Stimulated activated CD4-positive, alpha-beta T cell treated with anti-CD3 and anti-CD28 coated beads, TNF-alpha, amount 100 ng/mL, for 4 hours (primary cell): ENCODE results near the gene KNCN.

ENCODE experiments used
- DNase-seq, 3 experiments: peaks; one replicate each; pipeline ENCODE4 v3.0.0-alpha.2; 2020; ENCODE audit warnings: low read depth in 3 of 3

The KNCN gene

DNA sequence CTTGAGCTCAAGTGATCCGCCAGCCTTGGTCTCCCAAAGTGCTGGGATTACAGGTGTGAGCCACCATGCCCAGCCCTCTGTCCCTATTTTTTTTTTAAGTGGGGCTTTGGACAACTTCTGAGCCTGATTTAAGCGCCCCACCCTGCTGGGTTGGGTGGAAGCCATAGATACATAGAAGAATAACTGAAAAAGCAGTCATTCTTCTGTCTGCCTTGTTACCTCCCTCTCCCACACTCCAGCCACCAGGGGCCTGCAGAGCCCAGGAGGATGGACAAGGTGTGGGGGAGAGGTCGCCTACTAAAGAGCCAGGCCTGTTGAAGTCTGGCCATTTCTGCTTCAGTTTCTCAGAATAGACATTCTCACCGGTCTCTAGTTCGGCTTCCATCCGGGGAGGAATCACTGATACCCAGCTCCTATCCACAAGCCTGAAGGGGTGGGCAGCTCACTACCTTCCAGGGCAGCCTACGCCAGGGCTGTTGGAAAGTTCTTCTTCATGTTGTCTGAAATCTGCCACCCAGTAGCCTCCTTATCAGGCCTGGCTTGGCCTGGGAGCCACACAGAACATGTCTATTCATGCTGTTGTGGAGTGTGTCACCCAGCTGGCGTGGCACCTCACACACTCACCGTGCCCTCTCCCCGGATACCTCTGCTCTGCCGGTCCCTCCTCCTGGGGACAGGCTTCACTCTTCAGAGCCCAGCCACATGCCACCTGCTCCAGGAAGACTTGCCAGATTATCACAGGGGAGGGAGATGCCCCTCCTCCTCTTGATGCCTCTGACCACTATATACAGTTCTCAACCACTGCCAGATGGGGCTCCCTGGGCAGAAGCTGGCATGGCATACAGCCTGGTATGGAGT lies 27.7 kb downstream of the KNCN start:
- DNase-seq, result no peak

DNA sequence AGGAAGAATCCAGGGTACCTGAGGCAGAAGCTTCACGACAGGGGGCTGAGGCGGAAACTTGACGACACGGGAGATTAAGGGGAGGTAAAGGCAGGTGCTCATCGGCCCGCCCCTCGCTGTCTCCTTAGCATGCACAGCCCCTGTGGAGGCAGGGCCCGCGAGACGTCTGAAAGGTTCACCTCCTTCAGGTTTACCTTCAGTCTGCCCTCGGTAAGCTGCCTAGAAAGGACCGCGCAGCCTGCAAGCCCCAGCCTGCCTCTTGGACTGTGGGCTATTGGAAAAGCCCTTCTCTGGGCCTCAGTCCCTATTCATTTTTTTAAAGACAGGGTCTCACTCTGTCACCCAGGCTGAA lies 28.5 kb downstream of the KNCN start:
- no peak for DNase-seq

DNA sequence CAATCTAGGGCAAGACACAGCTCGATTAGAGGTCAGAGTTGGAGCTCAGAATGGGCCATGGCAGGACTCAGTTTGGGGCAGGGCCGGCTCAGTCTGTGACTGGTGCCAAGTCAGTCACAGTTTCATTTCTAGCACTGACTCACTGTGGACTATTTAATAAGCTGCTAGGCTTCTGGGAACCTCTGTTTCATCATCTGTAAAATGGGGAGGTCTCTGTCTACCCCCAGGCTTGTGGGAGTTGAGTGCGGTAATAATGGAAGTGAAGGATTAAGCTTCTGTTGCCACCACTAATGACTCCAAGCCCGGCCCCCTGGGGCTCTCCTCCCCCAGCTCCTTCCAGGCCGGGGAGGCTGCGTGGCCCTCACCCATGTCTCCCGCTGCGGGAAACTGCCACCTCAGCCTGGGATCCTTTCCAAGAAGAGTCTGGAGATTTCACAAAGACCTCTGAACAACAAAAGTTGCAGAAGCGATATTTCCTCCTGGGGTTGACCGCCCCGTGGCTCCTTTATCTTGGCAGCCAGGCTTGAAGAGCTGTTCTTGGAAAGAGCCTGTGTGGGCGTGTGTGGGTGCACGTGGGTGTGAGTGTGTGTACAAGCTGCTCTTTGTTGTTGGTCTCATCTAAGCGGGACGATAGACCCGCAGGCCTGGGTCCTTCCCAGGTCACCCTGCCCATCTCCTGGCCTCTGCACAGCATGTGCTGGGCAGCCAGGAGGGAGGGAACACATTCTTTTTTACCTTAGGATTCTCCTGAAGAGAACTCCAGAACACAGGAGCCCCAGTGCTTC lies 29.1 kb downstream of the KNCN start:
- DNase-seq, result no peak

DNA sequence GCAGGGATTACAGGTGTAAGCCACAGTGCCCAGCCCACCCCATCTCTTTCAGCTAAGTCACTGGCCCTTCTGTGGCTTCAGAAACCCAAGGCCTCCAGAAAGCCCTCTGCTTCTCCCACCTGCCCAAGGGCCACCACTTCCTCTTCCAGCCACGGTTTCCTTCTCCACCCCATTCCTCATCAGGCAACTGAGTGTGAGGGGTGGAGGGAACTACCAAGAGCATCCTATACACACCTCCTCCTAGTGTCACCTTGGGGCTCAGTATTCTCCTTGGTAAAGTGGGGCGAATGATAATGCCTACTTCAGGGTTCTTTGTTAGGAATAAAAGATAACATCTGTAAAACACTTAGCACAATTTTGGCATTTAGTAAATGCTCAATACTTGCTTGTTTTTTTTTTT lies 30.0 kb downstream of the KNCN start:
- no peak for DNase-seq

DNA sequence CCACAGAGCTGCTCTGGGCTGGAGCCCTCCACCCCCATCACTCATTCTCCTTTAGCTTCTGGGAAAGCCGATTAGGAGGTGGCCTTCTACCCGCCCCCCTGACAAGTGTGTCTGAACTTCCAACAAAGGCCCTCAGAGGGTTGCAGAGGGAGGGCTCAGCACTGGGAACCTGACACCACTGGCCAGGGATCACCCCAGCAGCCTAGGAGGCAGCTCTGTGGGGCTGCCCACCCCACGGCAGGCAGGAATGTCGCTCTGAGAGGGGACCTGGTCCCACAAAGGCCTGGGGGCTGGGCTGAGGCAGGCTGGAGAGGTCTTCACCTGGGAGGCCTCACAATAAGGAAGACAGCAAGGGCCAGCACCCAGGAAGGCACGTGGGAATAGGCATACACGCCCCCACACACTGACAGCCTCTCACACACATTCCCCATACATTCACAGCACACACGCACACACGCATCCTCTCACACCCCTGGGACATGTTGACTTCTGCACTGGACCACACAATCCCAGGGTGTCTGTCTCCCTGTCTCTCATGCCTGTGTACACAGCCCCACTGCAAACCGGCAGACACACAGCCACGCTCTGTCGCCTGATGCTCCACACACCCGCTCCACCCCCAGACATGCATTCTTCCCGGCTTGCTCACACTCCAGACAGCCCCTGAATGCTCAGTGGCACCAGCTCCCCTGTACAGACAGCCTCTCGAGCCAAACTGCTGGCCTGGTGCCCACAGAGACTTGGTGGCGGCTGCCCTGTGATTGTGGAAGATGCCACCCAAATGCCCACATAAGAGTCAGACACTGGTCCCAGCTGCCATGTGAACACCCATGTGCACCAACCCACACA lies 31.2 kb downstream of the KNCN start:
- DNase-seq, result no peak

DNA sequence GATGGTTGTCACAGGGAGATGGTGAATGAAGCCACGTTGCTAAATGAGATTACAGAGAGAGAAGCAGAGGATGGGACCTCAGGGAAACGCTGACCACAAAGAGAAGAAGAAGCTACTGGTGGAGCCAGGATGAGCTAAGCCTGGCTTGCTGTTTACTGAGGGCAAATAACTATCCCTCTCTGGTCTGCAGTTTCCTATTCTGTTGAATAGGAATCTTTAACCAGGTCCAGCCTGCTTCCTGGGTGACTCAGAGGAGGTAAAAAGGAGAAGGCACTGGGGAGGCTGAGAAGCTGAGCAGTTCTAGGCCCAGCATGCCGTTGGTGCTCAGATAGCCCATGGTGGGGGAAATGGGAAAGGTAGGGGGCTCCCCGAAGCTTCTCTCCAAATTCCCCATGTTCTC lies 32.2 kb downstream of the KNCN start:
- no peak for DNase-seq

DNA sequence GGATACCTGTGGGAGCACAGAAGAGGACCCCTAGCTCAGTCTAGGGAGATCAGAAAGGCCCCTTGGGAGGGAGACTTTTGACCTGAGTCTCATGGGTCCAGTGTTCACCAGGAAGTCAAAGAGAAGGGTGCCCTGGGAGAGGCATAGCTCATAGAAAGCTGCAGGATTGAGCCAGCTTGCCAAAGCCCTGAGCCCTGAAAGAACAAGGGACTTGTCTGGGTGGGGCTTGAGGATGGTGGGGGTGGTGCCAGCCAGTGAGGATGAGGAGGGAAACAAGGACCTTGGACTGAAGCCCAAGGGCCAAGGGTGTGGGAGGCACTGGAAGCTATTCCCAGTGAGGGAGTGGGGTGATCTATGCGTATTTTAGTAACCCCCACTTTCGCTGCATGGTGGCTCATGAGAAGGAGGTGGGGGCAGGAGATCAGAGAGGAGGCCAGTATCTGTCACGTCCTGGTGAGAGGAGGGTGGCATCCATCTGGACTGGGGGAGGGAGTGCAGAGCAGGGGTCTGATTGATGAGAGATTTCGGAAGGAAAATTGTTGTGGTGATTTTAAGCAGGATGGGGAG lies 33.4 kb downstream of the KNCN start:
- no peak for DNase-seq

DNA sequence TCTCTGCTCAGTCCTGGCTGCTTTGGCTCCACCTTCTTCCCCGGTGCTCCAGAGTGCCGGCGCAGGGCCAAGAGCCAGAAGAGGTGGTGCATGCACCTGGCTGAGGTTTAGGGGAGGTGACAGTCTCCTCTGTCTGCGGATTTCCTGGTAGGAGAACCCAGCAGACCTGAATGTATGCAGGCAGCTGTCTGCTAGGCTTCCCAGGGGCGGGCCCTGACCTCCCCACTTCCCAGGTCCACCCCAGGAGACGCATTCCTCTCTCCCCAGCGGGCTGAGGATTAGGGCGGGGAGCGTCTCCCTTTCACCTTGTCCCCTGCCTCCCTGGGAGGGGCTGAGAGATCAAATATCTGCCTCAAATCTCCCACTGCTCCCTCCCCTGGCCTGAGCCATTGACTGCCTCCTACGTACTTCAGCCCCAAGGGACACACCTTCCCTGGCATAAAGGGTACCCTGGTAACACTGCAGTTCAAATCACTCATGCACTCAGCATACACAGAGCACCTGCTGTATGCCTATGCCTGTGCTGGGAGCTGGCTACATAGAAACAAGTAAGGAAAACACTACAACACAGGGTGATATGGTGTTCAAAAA lies 34.3 kb downstream of the KNCN start:
- no peak for DNase-seq

DNA sequence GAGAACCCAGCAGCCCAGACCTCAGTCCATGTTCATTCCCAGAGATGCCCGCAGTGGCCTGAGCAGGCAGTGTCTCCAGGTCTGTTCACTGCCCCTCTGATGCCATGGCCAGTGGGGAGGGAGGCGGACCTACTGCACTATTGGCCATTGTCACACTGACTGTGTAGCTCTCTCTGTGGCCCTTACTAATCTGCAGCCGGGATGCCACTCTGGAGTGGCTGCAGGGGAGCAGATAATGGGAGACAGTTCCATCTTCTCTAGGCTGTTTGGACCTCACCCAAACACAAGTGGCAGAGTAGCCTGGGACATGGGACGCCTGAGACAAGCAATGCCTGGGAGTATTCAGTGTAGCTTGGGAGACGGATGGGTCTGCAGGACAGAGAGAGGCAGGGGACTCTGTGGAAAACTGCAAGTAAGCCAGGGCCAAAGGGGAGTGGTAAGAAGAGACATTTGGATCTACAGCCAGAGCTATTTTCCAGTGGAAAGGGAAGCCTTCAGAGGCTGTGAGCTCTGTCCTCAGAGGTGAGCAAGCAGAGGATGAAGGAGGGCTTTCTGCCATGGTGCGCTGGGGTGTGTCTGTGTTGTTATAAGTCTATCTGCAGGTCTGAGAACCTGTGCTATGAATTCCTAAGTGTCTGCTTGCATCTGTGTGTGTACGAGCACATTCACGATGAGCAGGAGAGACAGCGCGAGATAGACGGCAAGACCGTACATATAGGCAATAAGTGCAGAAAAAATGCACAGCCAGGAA lies 35.1 kb downstream of the KNCN start:
- no peak for DNase-seq

DNA sequence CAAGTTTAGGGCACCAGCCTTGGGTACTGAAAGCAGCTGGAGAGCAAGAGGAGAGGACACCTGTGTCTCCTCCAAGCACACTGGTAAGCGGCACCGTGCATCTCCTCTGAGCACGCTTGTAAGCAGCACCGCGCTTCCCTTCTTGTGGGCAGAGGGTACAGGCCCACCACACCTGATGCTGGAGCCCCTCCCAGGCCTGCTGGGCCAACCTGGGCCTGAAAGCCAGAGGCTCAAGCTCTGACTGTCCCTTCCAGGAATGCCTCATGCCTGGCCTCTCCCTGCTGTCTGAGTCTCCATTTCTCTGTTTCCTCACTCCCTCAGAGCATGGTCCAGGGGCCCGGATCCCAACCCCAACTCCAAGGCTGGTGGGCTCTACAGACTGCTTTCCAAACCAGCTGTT lies 35.9 kb downstream of the KNCN start:
- no peak for DNase-seq

DNA sequence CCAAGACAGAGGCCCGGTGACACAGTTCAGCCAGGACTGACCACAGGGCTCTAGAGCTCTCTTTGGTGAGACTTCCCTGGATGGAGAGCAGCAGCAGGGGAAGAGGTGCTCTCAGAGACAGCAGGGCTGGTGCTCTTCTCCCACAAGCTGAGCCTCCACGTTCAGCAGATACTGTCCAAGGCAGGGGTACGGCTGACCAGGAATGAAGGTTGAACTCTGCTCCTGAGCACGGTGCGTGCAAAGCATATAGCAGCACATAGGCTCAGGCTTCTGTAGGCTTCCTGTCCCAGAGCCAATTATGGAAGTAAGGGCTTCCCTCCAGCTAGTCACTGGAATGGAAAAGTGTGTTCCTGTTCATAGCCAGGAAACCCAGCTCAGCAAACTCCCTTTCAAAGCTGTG lies 37.9 kb downstream of the KNCN start:
- DNase-seq, result no peak

DNA sequence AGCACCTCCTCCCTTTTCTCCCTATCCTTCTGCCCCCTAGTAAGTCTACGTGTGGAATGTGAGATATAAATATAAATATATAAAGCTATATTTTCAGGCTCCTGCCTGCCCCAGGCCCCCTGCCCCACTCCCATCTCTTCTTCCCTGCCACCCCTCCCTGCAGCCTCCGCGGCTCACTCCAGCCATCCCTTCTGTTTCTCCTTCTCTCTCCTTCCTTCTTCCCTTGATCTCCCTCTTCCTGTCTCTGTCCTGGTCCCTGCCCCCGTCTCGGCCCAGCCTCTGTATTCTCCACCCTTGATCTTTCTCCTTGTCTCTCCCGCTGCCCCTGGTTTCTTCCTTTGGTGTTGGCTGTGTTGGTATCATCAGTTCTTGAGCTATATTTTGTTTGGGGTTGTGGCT lies 38.7 kb downstream of the KNCN start:
- DNase-seq, result no peak

DNA sequence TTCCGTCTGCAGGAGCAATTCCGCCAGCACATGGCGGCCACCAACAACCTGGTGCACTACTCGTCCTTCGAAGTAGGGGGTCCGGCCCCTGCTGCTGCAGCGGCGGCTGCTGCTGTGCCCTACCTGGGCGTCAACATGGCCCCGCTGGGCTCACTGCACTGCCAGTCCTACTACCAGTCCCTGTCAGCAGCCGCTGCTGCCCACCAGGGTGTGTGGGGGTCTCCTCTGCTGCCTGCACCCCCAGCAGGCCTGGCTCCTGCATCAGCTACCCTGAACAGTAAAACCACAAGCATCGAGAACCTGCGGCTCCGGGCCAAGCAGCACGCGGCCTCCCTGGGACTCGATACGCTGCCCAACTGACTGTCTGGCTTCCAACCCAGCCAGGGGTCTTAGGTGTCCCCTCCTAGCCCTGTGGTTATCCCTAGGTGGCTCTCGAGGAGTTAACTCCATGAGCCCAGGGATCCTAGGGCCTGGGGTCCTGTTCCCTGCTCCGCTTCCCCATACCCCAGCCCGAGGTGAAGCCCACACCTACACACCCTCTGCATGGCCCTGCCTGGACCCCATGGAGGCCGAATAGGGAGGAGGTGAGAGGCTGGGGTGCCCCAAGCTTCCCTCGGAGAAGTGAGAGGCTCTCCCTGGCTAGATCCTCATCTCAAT lies 39.2 kb downstream of the KNCN start:
- no peak for DNase-seq

DNA sequence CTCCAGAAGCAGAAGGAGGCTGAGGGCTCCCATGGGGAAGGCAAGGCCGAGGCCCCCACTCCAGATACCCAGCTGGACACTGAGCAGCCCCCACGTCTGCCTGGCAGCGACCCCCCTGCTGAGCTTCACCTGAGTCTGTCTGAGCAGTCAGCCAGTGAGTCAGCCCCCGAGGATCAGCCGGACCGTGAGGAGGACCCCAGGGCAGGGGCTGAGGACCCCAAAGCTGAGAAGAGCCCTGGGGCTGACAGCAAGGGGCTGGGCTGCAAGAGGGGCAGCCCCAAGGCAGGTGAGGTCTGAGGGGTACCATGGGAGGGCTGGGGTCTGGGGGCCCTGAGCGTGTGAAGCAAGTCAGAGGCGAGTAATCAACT lies 40.5 kb downstream of the KNCN start:
- no peak for DNase-seq

DNA sequence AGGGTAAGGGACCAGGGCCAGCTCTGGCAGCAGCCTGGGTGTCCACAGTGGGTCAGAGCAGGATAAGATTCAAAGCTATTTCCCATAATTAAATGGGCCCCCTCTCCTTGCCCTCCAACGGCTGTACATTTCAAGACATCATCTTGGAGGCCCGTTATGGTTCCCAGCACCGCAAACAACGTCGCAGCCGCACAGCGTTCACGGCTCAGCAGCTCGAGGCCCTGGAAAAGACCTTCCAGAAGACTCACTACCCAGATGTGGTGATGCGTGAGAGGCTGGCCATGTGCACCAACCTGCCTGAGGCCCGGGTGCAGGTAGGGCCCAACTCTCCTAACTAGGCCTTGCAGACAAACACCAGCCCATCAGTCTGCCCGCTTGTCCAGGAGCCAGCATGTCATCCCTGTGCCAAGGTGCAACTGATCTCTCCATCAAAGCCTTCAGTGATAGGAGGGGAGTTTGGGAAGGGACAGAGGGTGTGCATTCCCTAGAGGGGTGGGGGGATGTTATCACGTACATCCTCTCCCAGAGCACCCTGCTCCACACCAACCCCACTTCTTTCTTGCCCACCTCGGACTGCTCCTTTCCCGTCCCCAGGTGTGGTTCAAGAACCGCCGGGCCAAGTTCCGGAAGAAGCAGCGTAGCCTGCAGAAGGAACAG lies 41.0 kb downstream of the KNCN start:
- no peak for DNase-seq

DNA sequence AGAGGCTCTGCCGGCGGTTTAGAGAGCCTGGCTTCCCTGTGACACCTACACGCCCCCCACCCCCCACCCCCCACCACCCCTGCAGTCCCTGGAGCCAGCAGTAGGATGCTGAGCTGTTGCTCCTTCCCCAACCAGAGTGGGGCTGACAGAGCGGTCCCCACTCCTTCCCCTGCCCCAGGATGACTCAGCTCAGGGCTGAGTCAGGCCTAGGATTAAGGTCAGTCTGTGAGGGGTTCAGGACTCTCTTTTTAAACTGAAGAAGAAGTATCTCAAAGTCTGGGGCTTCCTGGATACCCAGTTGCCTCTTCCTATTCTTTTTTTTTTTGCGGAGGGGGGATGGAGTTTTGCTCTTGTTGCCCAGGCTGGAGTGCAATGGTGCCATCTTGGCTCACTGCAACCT lies 42.7 kb downstream of the KNCN start:
- no peak for DNase-seq

DNA sequence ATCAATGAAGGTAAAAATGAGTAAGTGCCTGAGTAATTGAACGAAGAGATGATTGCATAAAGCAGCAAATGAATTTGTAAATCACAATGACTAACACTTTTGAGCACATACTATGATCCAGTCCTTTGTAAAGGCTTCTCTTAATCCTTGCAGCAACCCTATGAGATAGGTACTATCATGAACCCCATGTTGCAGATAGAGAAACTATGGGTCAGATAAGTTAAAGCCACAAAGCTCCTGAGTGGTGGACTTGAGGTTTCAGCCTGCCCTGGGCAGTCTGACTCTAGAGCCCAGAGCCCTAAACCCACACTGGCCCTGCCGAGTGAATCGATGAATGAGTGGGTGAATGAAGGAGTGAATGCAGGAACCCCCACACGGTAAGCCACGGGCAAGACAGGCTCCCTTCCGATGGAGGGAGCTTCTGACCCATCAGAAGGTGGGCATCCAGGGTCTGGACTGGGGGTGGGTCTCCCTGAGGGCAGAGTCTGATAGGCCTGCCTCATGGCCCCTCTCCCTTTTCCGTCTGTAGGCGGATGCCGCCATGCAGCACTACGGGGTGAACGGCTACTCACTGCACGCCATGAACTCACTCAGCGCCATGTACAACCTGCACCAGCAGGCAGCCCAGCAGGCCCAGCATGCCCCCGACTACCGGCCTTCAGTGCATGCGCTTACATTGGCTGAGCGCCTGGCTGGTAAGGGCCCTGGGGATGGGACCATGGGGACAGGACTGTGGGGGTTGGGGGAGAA lies 44.8 kb downstream of the KNCN start:
- no peak for DNase-seq

DNA sequence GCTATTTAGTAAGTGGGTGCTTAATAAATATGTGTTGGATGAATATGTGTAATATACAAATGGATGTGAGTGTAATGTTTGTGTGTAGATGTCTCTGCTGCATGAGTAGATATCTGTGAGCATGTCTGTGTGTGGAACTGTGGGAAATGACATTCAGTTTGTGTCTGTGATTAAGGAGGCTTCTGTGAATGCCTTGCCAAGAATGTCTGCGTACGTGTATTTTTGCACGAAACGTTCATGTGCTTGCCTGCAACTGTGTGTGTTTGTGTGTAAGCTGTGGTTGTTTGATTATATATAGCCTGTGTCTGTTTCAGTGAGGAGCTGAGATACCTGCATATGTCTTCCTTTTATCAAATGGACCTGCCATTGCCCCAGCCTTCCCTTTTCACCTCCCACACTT lies 48.0 kb downstream of the KNCN start:
- no peak for DNase-seq

DNA sequence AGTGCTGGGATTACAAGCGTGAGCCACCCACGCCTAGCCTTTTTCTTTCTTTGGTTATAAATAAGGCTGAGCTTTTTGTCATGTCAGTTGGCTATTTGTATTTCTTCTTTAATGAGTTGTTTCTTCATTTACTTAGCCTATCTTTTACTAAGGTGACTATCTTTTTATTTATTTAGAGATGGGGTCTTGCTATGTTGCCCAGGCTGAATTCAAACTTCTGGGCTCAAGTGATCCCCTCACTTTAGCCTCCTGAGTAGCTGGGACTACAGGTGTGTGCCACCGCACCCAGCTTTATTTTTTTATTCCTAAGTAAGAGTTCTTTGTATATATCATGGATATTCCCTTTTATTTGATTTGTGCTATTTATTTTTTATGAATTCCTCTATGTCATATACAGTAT lies 49.9 kb downstream of the KNCN start:
- no peak for DNase-seq
